ENCODE measurements around the gene EXD3.

The EXD3 gene

GRCh38 chr9:137447722-137448601 is 25.0 kb upstream of the EXD3 start:
- no peak for DNase-seq (ENCODE audit: low read depth in 2 of 2)

GRCh38 chr9:137446851-137447471 is 24.0 kb upstream of the EXD3 start:
- no peak for DNase-seq (ENCODE audit: low read depth in 2 of 2)

- DNase-seq (ENCODE audit: low read depth in 2 of 2): no peak
Measured at GRCh38 chr9:137445930-137446431, 23.0 kb upstream of the EXD3 start.

- DNase-seq (ENCODE audit: low read depth in 2 of 2): peak; percentile 69 to 86
Measured at GRCh38 chr9:137445275-137445807, 22.4 kb upstream of the EXD3 start.

GRCh38 chr9:137444106-137444790 is 21.3 kb upstream of the EXD3 start:
- no peak for DNase-seq (ENCODE audit: low read depth in 2 of 2)

GRCh38 chr9:137441935-137442321 is 19.0 kb upstream of the EXD3 start:
- no peak for DNase-seq (ENCODE audit: low read depth in 2 of 2)

GRCh38 chr9:137441289-137441934 is 18.4 kb upstream of the EXD3 start, which contains the start of gene ENTPD8:
ENTPD8 (minus strand) TSS chr9:137441357; CDS start chr9:137438285, 3,072 bp downstream.
- DNase-seq (ENCODE audit: low read depth in 2 of 2): no peak

GRCh38 chr9:137439158-137439714 is 16.3 kb upstream of the EXD3 start:
- DNase-seq (ENCODE audit: low read depth in 2 of 2): no peak

GRCh38 chr9:137438591-137439157 is 15.7 kb upstream of the EXD3 start:
- no peak for DNase-seq (ENCODE audit: low read depth in 2 of 2)

GRCh38 chr9:137437691-137438590 is 15.0 kb upstream of the EXD3 start:
- DNase-seq (ENCODE audit: low read depth in 2 of 2): no peak

GRCh38 chr9:137436761-137437600 is 14.0 kb upstream of the EXD3 start:
- no peak for DNase-seq (ENCODE audit: low read depth in 2 of 2)

GRCh38 chr9:137435980-137436760 is 13.2 kb upstream of the EXD3 start:
- DNase-seq (ENCODE audit: low read depth in 2 of 2): no peak

GRCh38 chr9:137435381-137435891 is 12.5 kb upstream of the EXD3 start:
- no peak for DNase-seq (ENCODE audit: low read depth in 2 of 2)

GRCh38 chr9:137434498-137435380 is 11.8 kb upstream of the EXD3 start:
- DNase-seq (ENCODE audit: low read depth in 2 of 2): no peak

GRCh38 chr9:137433916-137434431 is 11.0 kb upstream of the EXD3 start:
- no peak for DNase-seq (ENCODE audit: low read depth in 2 of 2)

GRCh38 chr9:137433349-137433915 is 10.5 kb upstream of the EXD3 start:
- DNase-seq (ENCODE audit: low read depth in 2 of 2): no peak
